SK-N-SH treated with all-trans-retinoic acid at 6 μM for 48 hours (cell line): ENCODE data around the gene OR2H1.

Experiments used
- ATAC-seq: fragments of 200-7000 bp; cut with Tn5 transposase; 3 replicates; pipeline ENCODE4 v1.9.1; 2020; ENCODE audit warnings: mild to moderate bottlenecking, moderate library complexity
- ARNTL ChIP-seq: fragments of 450-650 bp; formaldehyde crosslinking; IDR thresholded peaks from 2 replicates; pipeline ENCODE4 v1.5.0; 2020; ENCODE audit warnings: low read depth, mild to moderate bottlenecking, moderate library complexity, borderline replicate concordance
- CSDC2 ChIP-seq: fragments of 250-450 bp; sonication (Bioruptor Pico); IDR thresholded peaks from 2 replicates; pipeline ENCODE4 v1.5.0; 2020; ENCODE audit warnings: mild to moderate bottlenecking, moderate library complexity
- ESRRG ChIP-seq: fragments of 250-450 bp; sonication (Bioruptor Pico); IDR thresholded peaks from 2 replicates; pipeline ENCODE4 v1.6.1; 2021; ENCODE audit warnings: mild to moderate bottlenecking
- GLIS3 ChIP-seq: fragments of 250-450 bp; sonication (Bioruptor Pico); IDR thresholded peaks from 2 replicates; pipeline ENCODE4 v1.5.0; 2020; ENCODE audit warnings: mild to moderate bottlenecking, moderate library complexity
- ISL1 ChIP-seq: fragments of 250-450 bp; sonication (Bioruptor Pico); IDR thresholded peaks from 2 replicates; pipeline ENCODE4 v2.1.2; 2022; ENCODE audit warnings: mild to moderate bottlenecking, moderate library complexity
- POU6F1 ChIP-seq: fragments of 250-450 bp; sonication (Bioruptor Pico); IDR thresholded peaks from 2 replicates; pipeline ENCODE4 v1.8.0; 2021; ENCODE audit warnings: low read depth, mild to moderate bottlenecking, moderate library complexity, borderline replicate concordance
- PPARA ChIP-seq: fragments of 250-450 bp; sonication (Bioruptor Pico); IDR thresholded peaks from 2 replicates; pipeline ENCODE4 v1.5.0; 2020; ENCODE audit warnings: mild to moderate bottlenecking, borderline replicate concordance
- RARB ChIP-seq: fragments of 250-450 bp; sonication (Bioruptor Pico); IDR thresholded peaks from 2 replicates; pipeline ENCODE4 v1.8.0; 2021; ENCODE audit warnings: mild to moderate bottlenecking, moderate library complexity
- SNAI2 ChIP-seq: fragments of 250-450 bp; sonication (Bioruptor Pico); IDR thresholded peaks from 2 replicates; pipeline ENCODE4 v1.5.0; 2020; ENCODE audit warnings: mild to moderate bottlenecking, moderate library complexity
- TOX ChIP-seq: fragments of 250-450 bp; sonication (Bioruptor Pico); IDR thresholded peaks from 2 replicates; pipeline ENCODE4 v1.8.0; 2021; ENCODE audit warnings: mild to moderate bottlenecking, moderate library complexity, borderline replicate concordance
- ZFP3 ChIP-seq: fragments of 250-450 bp; sonication (Bioruptor Pico); IDR thresholded peaks from 2 replicates; pipeline ENCODE4 v1.5.0; 2020; ENCODE audit warnings: mild to moderate bottlenecking, moderate library complexity
- ZFP30 ChIP-seq: fragments of 450-650 bp; formaldehyde crosslinking; IDR thresholded peaks from 2 replicates; pipeline ENCODE4 v1.5.0; 2022; ENCODE audit warnings: mild to moderate bottlenecking, moderate library complexity
- ZNF565 ChIP-seq: fragments of 450-650 bp; formaldehyde crosslinking; conservative IDR thresholded peaks from 2 replicates; pipeline ENCODE4 v1.5.0; 2020; ENCODE audit warnings: low read depth, mild to moderate bottlenecking, moderate library complexity
- ZNF70 ChIP-seq: fragments of 450-650 bp; formaldehyde crosslinking; IDR thresholded peaks from 2 replicates; pipeline ENCODE4 v1.5.0; 2020; ENCODE audit warnings: mild to moderate bottlenecking, moderate library complexity
- ZNF8 ChIP-seq: fragments of 450-650 bp; formaldehyde crosslinking; IDR thresholded peaks from 2 replicates; pipeline ENCODE4 v1.5.0; 2020; ENCODE audit warnings: mild to moderate bottlenecking, moderate library complexity
- TF ChIP-seq, protein P1 (sequence below): fragments of 250-450 bp; sonication (Bioruptor Pico); IDR thresholded peaks from 2 replicates; pipeline ENCODE4 v1.5.0; 2020; ENCODE audit warnings: mild to moderate bottlenecking, moderate library complexity
- TF ChIP-seq, protein P2 (sequence below): fragments of 250-450 bp; sonication (Bioruptor Pico); IDR thresholded peaks from 2 replicates; pipeline ENCODE4 v1.8.0; 2020; ENCODE audit warnings: mild to moderate bottlenecking, moderate library complexity, borderline replicate concordance
- TF ChIP-seq, protein P3 (sequence below): fragments of 250-450 bp; sonication (Bioruptor Pico); IDR thresholded peaks from 2 replicates; pipeline ENCODE4 v1.5.1; 2021; ENCODE audit warnings: mild to moderate bottlenecking, moderate library complexity

Gene OR2H1

GRCh38 chr6:29456971-29457370, at the start of gene OR2H1, which contains the start of gene OR11A1:
Gene OR2H1, plus strand, starts transcription at chr6:29457155. Its CDS starts 4,615 bp downstream, at chr6:29461770.
Gene OR11A1, minus strand, starts transcription at chr6:29457071. Its CDS starts 29,430 bp downstream, at chr6:29427641.
- no peak for TF ChIP-seq ZFP3 (CRISPR knock-in tag)
- TF ChIP-seq, protein P1, sequence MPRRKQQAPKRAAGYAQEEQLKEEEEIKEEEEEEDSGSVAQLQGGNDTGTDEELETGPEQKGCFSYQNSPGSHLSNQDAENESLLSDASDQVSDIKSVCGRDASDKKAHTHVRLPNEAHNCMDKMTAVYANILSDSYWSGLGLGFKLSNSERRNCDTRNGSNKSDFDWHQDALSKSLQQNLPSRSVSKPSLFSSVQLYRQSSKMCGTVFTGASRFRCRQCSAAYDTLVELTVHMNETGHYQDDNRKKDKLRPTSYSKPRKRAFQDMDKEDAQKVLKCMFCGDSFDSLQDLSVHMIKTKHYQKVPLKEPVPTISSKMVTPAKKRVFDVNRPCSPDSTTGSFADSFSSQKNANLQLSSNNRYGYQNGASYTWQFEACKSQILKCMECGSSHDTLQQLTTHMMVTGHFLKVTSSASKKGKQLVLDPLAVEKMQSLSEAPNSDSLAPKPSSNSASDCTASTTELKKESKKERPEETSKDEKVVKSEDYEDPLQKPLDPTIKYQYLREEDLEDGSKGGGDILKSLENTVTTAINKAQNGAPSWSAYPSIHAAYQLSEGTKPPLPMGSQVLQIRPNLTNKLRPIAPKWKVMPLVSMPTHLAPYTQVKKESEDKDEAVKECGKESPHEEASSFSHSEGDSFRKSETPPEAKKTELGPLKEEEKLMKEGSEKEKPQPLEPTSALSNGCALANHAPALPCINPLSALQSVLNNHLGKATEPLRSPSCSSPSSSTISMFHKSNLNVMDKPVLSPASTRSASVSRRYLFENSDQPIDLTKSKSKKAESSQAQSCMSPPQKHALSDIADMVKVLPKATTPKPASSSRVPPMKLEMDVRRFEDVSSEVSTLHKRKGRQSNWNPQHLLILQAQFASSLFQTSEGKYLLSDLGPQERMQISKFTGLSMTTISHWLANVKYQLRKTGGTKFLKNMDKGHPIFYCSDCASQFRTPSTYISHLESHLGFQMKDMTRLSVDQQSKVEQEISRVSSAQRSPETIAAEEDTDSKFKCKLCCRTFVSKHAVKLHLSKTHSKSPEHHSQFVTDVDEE (CRISPR knock-in tag): no peak
- TF ChIP-seq ESRRG (CRISPR knock-in tag): no peak
- no peak for TF ChIP-seq TOX
- TF ChIP-seq ISL1 (CRISPR knock-in tag): no peak
- TF ChIP-seq ZNF565 (CRISPR knock-in tag): no peak
- no peak for TF ChIP-seq SNAI2 (CRISPR knock-in tag)
- TF ChIP-seq POU6F1: no peak
- ATAC-seq: no peak

DNA sequence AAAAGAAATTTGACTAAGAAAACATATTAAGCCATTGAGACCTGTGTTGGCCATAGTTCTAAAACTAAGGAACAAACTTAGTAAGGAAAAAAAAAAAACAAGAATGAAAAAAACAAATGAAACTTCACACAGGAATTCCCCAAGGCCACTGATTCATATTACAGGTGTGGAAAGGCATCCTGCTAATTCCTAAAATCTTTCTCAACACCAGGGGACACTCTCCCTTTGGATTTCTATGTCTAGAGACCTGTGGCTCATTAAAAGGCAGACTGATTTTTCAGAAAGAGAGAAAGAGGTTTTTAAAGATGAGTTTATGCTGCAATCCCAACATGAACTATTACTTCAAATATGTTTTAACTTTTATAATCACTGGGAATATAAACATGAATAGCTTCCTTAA, 42.4 kb upstream of the OR2H1 start, which contains the start of gene OR12D1:
OR12D1 (plus strand) TSS at position 341 of the 400 bp plus-strand sequence.
- no peak for TF ChIP-seq ZNF565 (CRISPR knock-in tag)
- TF ChIP-seq PPARA (CRISPR knock-in tag): no peak
- TF ChIP-seq CSDC2 (CRISPR knock-in tag): no peak
- TF ChIP-seq TOX: no peak
- no peak for TF ChIP-seq ARNTL (CRISPR knock-in tag)
- TF ChIP-seq GLIS3: no peak
- no peak for TF ChIP-seq ZNF70 (CRISPR knock-in tag)
- TF ChIP-seq ISL1 (CRISPR knock-in tag): no peak
- no peak for TF ChIP-seq SNAI2 (CRISPR knock-in tag)
- TF ChIP-seq, protein P1 (CRISPR knock-in tag): no peak
- TF ChIP-seq RARB (CRISPR knock-in tag): no peak
- TF ChIP-seq, protein P2, sequence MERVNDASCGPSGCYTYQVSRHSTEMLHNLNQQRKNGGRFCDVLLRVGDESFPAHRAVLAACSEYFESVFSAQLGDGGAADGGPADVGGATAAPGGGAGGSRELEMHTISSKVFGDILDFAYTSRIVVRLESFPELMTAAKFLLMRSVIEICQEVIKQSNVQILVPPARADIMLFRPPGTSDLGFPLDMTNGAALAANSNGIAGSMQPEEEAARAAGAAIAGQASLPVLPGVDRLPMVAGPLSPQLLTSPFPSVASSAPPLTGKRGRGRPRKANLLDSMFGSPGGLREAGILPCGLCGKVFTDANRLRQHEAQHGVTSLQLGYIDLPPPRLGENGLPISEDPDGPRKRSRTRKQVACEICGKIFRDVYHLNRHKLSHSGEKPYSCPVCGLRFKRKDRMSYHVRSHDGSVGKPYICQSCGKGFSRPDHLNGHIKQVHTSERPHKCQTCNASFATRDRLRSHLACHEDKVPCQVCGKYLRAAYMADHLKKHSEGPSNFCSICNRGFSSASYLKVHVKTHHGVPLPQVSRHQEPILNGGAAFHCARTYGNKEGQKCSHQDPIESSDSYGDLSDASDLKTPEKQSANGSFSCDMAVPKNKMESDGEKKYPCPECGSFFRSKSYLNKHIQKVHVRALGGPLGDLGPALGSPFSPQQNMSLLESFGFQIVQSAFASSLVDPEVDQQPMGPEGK (CRISPR knock-in tag): no peak
- TF ChIP-seq ZFP30 (CRISPR knock-in tag): no peak
- TF ChIP-seq ZNF8: no peak
- no peak for ATAC-seq

DNA sequence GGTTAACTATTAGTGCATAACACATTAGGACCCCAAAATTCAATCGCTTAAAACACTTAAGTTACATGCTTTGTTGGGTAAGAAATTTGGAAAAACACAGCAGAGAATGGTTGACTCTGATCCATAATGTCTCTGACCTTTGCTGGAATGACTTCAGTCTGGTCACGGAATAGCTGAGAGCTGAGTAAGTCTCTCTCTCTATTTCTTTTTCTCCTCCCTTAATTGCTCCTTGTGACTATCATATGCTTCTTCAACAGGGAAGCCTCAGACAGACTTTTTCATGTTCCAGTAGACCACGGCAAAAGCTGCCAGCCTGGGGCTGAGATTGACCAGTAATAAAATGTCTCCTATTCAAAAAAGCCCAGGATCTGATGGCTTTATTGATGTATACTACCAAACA, 37.4 kb upstream of the OR2H1 start:
- ATAC-seq: no peak
- TF ChIP-seq POU6F1 (no peak), ISL1 (CRISPR knock-in tag) (no peak), GLIS3 (no peak), ZFP3 (CRISPR knock-in tag) (no peak), ESRRG (CRISPR knock-in tag) (no peak), RARB (CRISPR knock-in tag) (no peak), TOX (no peak), PPARA (CRISPR knock-in tag) (no peak), ZNF8 (no peak), ZNF565 (CRISPR knock-in tag) (no peak), SNAI2 (CRISPR knock-in tag) (no peak), ZFP30 (CRISPR knock-in tag) (no peak)
- TF ChIP-seq, protein P3, sequence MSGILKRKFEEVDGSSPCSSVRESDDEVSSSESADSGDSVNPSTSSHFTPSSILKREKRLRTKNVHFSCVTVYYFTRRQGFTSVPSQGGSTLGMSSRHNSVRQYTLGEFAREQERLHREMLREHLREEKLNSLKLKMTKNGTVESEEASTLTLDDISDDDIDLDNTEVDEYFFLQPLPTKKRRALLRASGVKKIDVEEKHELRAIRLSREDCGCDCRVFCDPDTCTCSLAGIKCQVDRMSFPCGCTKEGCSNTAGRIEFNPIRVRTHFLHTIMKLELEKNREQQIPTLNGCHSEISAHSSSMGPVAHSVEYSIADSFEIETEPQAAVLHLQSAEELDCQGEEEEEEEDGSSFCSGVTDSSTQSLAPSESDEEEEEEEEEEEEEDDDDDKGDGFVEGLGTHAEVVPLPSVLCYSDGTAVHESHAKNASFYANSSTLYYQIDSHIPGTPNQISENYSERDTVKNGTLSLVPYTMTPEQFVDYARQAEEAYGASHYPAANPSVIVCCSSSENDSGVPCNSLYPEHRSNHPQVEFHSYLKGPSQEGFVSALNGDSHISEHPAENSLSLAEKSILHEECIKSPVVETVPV (CRISPR knock-in tag): no peak
- TF ChIP-seq, protein P1 (CRISPR knock-in tag): no peak
